ENCODE data around the gene DENND1A. TPM values are rescaled to one million over a fixed set of nuclear protein-coding genes. Genes with fewer than 3 reads are reported as not detected.

DENND1A gene
- total and polyA plus RNA-seq, 2 of the 13 experiments (the other 11 are each of a cell fraction or from before 2014, with no cell fraction given) = 14.8 to 30.1 TPM

- no peaks in the 10 kb centered on the region for H3K4me1 ChIP-seq (ENCODE audit: insufficient read depth, low read length)
- H3K9ac ChIP-seq (ENCODE audit: insufficient read depth, low read depth, low read length) = no peak overlapping the region
- in situ Hi-C loops (cut with HindIII; ENCODE audit: extremely low pct_ligation_motif_present, low pct_unique_long_range_greater_than_20kb) (no loop called here), intact Hi-C loops (cut with micrococcal nuclease; ENCODE audit: unreplicated experiment) (no loop called here)
- DNase-seq (ENCODE audit: low spot score) (no peak), ATAC-seq (no peak), FAIRE-seq (no peak)
- no peaks in the 10 kb centered on the region for H4K20me1 ChIP-seq (ENCODE audit: insufficient read depth, low read length)
- no peak overlapping the region for H3K27ac ChIP-seq (ENCODE audit: extremely low read length, insufficient read depth, low read length)
- H3K79me2 ChIP-seq (ENCODE audit: insufficient read depth, low read length) = no peaks in the 10 kb centered on the region
- no TSS peak for BruUV-seq (replicated peaks)
- 0 out of 5 replicates have a peak, but pooled peaks cover 1 to 3% of the 10 kb centered on the region in 2 experiments for H3K36me3 ChIP-seq (replicated peaks in 1 of 2; ENCODE audit: control insufficient read depth in 1 of 2, insufficient read depth in 2 of 2, low read length in 2 of 2)
- CTCF ChIA-PET (ENCODE audit: low intra/inter-chr PET ratio, low total read pairs) = no interaction called here
- no peak overlapping the region for H2AFZ ChIP-seq (ENCODE audit: low read length)
- H3K4me2 ChIP-seq (ENCODE audit: low read depth, low read length) = no peak overlapping the region
- H3K27me3 ChIP-seq (ENCODE audit: control insufficient read depth in 1 of 2, insufficient read depth in 2 of 2, low read length in 2 of 2) = no peaks in the 10 kb centered on the region
- WGBS (ENCODE audit: low lambda C conversion rate) = 97% methylated on average over 3 of the region's 3 CpGs
- POLR2A ChIA-PET = no interaction called here
- H3K9me3 ChIP-seq (ENCODE audit: low read length) = no peaks in the 10 kb centered on the region
- no peak overlapping the region for H3K4me3 ChIP-seq (replicated peaks in 1 of 3; ENCODE audit: insufficient read depth in 1 of 3, low read depth in 2 of 3, low read length in 3 of 3)
- TF ChIP-seq ZNF713 (CRISPR knock-in tag; IDR thresholded peaks at IDR 0.05) (no peak), BORCS8-MEF2B (CRISPR knock-in tag; IDR thresholded peaks at IDR 0.05) (no peak), BCL3 (CRISPR knock-in tag; IDR thresholded peaks at IDR 0.05) (no peak), SPEN (CRISPR knock-in tag; IDR thresholded peaks at IDR 0.05; ENCODE audit: low read depth) (no peak)
These were observed 339.4 kb downstream of the DENND1A start for GRCh38 chr9:123590499-123590898.

GRCh38 chr9:123589361-123590239 is 340.3 kb downstream of the DENND1A start:
- CTCF ChIA-PET (ENCODE audit: low intra/inter-chr PET ratio, low total read pairs) = no interaction called here
- POLR2A ChIA-PET = no interaction called here
- TF ChIP-seq SP4 (CRISPR knock-in tag; IDR thresholded peaks at IDR 0.05) (no peak), POLR2G (IDR thresholded peaks at IDR 0.05; ENCODE audit: low read depth, low read length) (no peak), HIC2 (CRISPR knock-in tag; IDR thresholded peaks at IDR 0.05; ENCODE audit: low read depth) (no peak), MATR3 (CRISPR knock-in tag; IDR thresholded peaks at IDR 0.05) (no peak), PRDM4 (CRISPR knock-in tag; IDR thresholded peaks at IDR 0.05; ENCODE audit: borderline replicate concordance) (no peak), HNRNPL (IDR thresholded peaks at IDR 0.05; ENCODE audit: low read depth, low read length) (no peak), ZNF101 (CRISPR knock-in tag; IDR thresholded peaks at IDR 0.05; ENCODE audit: borderline replicate concordance, low read depth) (no peak), JARID2 (CRISPR knock-in tag; IDR thresholded peaks at IDR 0.05; ENCODE audit: insufficient replicate concordance) (no peak)

More at GRCh38 chr9:123589361-123590239, 340.3 kb downstream of the DENND1A start:
- FAIRE-seq = no peak
- Histone ChIP-seq H3K9ac (ENCODE audit: insufficient read depth, low read depth, low read length) (no peak overlapping the region), H3K4me2 (ENCODE audit: low read depth, low read length) (no peak overlapping the region), H3K79me2 (ENCODE audit: insufficient read depth, low read length) (no peaks in the 10 kb centered on the region), H3K27ac (ENCODE audit: extremely low read length, insufficient read depth, low read length) (no peak overlapping the region), H4K20me1 (ENCODE audit: insufficient read depth, low read length) (no peaks in the 10 kb centered on the region), H3K4me1 (ENCODE audit: insufficient read depth, low read length) (no peaks in the 10 kb centered on the region), H3K36me3 (replicated peaks in 1 of 2; ENCODE audit: control insufficient read depth in 1 of 2, insufficient read depth in 2 of 2, low read length in 2 of 2) (0 out of 5 replicates have a peak, but pooled peaks cover 0 to 1% of the 10 kb centered on the region in 2 experiments), H3K27me3 (ENCODE audit: control insufficient read depth in 1 of 2, insufficient read depth in 2 of 2, low read length in 2 of 2) (no peaks in the 10 kb centered on the region), H3K9me3 (ENCODE audit: low read length) (no peaks in the 10 kb centered on the region), H3K4me3 (replicated peaks in 1 of 3; ENCODE audit: insufficient read depth in 1 of 3, low read depth in 2 of 3, low read length in 3 of 3) (no peak overlapping the region), H2AFZ (ENCODE audit: low read length) (no peak overlapping the region)
- DNase-seq (ENCODE audit: low spot score) = no peak
- WGBS (ENCODE audit: low lambda C conversion rate) = 92% methylated on average over 8 of the region's 8 CpGs
- intact Hi-C loops (cut with micrococcal nuclease; ENCODE audit: unreplicated experiment) (no loop called here), in situ Hi-C loops (cut with HindIII; ENCODE audit: extremely low pct_ligation_motif_present, low pct_unique_long_range_greater_than_20kb) (no loop called here)
- ATAC-seq = no peak
- BruUV-seq (replicated peaks) = no TSS peak
